ENCODE data around the gene CNN2. TPM values are rescaled to one million over a fixed set of nuclear protein-coding genes. Genes with fewer than 3 reads are reported as not detected.

Gene CNN2
- total and polyA plus RNA-seq, 2 of the 8 experiments (the other 6 are each of a cell fraction or from before 2014, with no cell fraction given) = 189 to 551 TPM

DNA sequence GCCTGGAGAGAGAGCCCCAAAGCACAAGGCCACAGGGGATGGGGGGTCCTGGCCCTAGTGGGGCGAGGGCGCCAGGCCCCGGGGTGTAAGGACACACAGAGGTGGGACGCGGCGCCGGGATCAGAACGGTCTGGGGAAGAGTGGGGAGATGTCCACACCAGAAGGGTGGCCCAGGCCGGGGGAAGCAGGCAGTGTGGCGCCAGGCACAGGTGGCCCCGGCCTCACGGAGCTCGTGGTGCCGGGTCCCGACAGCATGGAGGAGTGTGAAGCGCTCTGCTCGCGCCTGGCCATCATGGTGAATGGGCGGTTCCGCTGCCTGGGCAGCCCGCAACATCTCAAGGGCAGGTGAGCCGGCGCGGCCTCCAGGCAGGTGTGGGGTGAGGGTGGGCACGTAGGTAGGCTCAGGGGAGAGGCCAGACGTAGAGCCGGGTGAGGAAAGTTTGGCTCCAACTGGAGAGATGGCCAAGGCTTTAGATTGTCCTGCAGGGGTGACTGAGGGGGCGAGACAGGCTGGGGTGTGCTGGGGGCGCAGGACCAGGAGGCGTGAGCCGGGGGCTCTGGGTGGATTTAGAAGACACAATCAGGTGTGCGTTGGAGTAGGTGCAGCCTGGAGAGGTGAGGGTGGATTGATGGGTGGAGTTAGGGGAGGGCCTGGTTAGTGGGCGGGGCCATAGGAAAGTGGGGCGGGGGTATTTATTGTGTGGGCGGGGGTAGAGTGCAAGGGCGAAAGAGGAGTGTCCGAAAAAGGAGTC is 37.7 kb downstream of the CNN2 start:
- no peak overlapping the region for H2AFZ ChIP-seq (ENCODE audit: low read length)
- H2BK12ac ChIP-seq (ENCODE audit: low read depth, low read length) = peak overlapping the region; percentile 55; the same call in 1 of the 2 replicates
- H3K4me3 ChIP-seq (ENCODE audit: extremely low read depth in 1 of 4, insufficient read depth in 2 of 4, low read depth in 3 of 4, low read length in 4 of 4) = peak overlapping the region in 2 of 4 experiments; percentile 9 to 54; a peak in 2 of 8 replicates
- 92% methylated on average over 20 of the region's 37 CpGs; no CpG with 5 or more reads in 1 of the 2 experiments for WGBS, 2 experiments (ENCODE audit: extremely low coverage in 1 of 2, insufficient coverage in 1 of 2, insufficient read length in 1 of 2, insufficient replicate concordance in 2 of 2, low coverage in 1 of 2, low lambda C conversion rate in 2 of 2, missing lambda C conversion rate in 1 of 2)
- FAIRE-seq (no peak), DNase-seq (ENCODE audit: low read depth in 1 of 2, low spot score in 2 of 2) (peak in 1 of 2 experiments; percentile 76)
- H4K8ac ChIP-seq (ENCODE audit: extremely low read depth, insufficient read depth, low read length) = no peak overlapping the region
- no peak overlapping the region for H3K27ac ChIP-seq (ENCODE audit: low read depth, low read length)
- POLR2A ChIA-PET (ENCODE audit: partially characterized antibody) = interaction anchor here (0.7 to 6.9 kb wide), 10 partner anchors 8 to 205 kb away, joined by 3 to 97 read pairs (median 5); partner anchors contain the start of genes CIRBP, CNN2, RNU6-2 and TMEM259
- H3K18ac ChIP-seq (ENCODE audit: extremely low read depth, low read length) = no peak overlapping the region; the same call in 1 of the 2 replicates
- H3K23me2 ChIP-seq (ENCODE audit: low read depth, low read length) = peaks cover 11% of the 10 kb centered on the region; the same call in 1 of the 2 replicates
- H3K4me2 ChIP-seq (ENCODE audit: insufficient read depth in 1 of 2, low read depth in 2 of 2, low read length in 2 of 2) = peak overlapping the region; percentile 35 to 68; a peak in 2 of 4 replicates
- no peak overlapping the region for H3K4ac ChIP-seq (replicated peaks; ENCODE audit: insufficient read length, low read depth, low read length)
- no peak overlapping the region for H2AK5ac ChIP-seq (ENCODE audit: low read depth, low read length)
- H2BK15ac ChIP-seq (ENCODE audit: low read length) = no peak overlapping the region
- no peak overlapping the region for H3K56ac ChIP-seq (replicated peaks; ENCODE audit: insufficient read length, low read depth, low read length)
- no peak overlapping the region for H4K5ac ChIP-seq (ENCODE audit: insufficient read length, low read depth, low read length)
- peak; percentile 48; the same call in 1 of the 2 replicates for TF ChIP-seq SP4 (IDR thresholded peaks at IDR 0.05; ENCODE audit: low read length)
- TF ChIP-seq NANOG (IDR thresholded peaks at IDR 0.05; ENCODE audit: insufficient read depth, low read depth, low read length, poor library complexity, severe bottlenecking) = no peak
- H2BK5ac ChIP-seq (ENCODE audit: low read depth, low read length) = peak overlapping the region; percentile 52; the same call in 1 of the 2 replicates
- no peak overlapping the region for H2BK20ac ChIP-seq (ENCODE audit: low read length)
- peaks cover 0 to 4% (median 0%) of the 10 kb centered on the region in 4 experiments; a peak in 1 of 8 replicates for H3K36me3 ChIP-seq (ENCODE audit: control insufficient read depth in 2 of 4, insufficient read depth in 4 of 4, low read length in 3 of 4)
- H3K23ac ChIP-seq (ENCODE audit: insufficient read length) = no peak overlapping the region
- peaks cover 3 to 21% of the 10 kb centered on the region in 2 experiments; a peak in 2 of 4 replicates for H3K9me3 ChIP-seq (ENCODE audit: insufficient read depth in 2 of 2, low read depth in 1 of 2, low read length in 1 of 2)
- no peaks in the 10 kb centered on the region for H3K79me1 ChIP-seq (ENCODE audit: low read depth, low read length)
- peaks cover 0 to 27% (median 19%) of the 10 kb centered on the region in 4 experiments; a peak in 6 of 7 replicates for H3K4me1 ChIP-seq (replicated peaks in 1 of 4; ENCODE audit: control insufficient read depth in 3 of 4, insufficient read depth in 4 of 4, low read length in 3 of 4)
- H4K20me1 ChIP-seq (replicated peaks in 1 of 2; ENCODE audit: control insufficient read depth in 1 of 2, insufficient read depth in 2 of 2, low read length in 2 of 2) = peaks cover 0 to 9% of the 10 kb centered on the region in 2 experiments
- H3K9ac ChIP-seq (replicated peaks in 1 of 4; ENCODE audit: extremely low read depth in 1 of 4, low read depth in 3 of 4, low read length in 3 of 4) = no peak overlapping the region
- H3K27me3 ChIP-seq (replicated peaks in 1 of 4; ENCODE audit: control insufficient read depth in 3 of 4, extremely low read depth in 1 of 4, insufficient read depth in 3 of 4, low read length in 3 of 4) = peaks cover 0 to 26% (median 18%) of the 10 kb centered on the region in 4 experiments; a peak in 5 of 7 replicates
- CTCF ChIA-PET (ENCODE audit: partially characterized antibody) = interaction anchor here (0.7 to 5.2 kb wide), 15 partner anchors 8 to 177 kb away, joined by 3 to 54 read pairs (median 4); partner anchors contain the start of gene ABCA7
- no peak overlapping the region for H4K91ac ChIP-seq (replicated peaks; ENCODE audit: insufficient read length, low read length)
- H3K14ac ChIP-seq (ENCODE audit: insufficient read length) = no peak overlapping the region
- H2BK120ac ChIP-seq (replicated peaks; ENCODE audit: low read depth, low read length) = no peak overlapping the region
- no peaks in the 10 kb centered on the region for H3K79me2 ChIP-seq (ENCODE audit: control insufficient read depth in 1 of 2, insufficient read depth in 2 of 2, low read length in 2 of 2)

Measured in H1 (cell line).